GM12875 (cell line): ENCODE measurements around the gene THSD4.
"Not testable (repeated sequence)": the region's sequence is repeated elsewhere in the genome, so short reads cannot be mapped to it uniquely, and the experiment has no call there.

Experiments used
- H3K4me3 ChIP-seq: one replicate; pipeline ENCODE4 v1.5.1; 2011; ENCODE audit warnings: low read depth, low read length, control low read depth
- CTCF ChIP-seq: IDR thresholded peaks from 2 replicates; pipeline ENCODE4 v1.5.1; 2011; ENCODE audit warnings: low read depth, mild to moderate bottlenecking, control low read depth, inconsistent platforms, low read length, moderate library complexity, borderline replicate concordance; ENCODE audit not compliant: insufficient read depth

Gene THSD4

GRCh38 chr15:71391421-71392088, 276.3 kb downstream of the THSD4 start:
- no peak for TF ChIP-seq CTCF
- H3K4me3 ChIP-seq, result no peak overlapping the region

GRCh38 chr15:71392861-71393283, 277.6 kb downstream of the THSD4 start:
- H3K4me3 ChIP-seq, result no peak overlapping the region
- TF ChIP-seq CTCF, result no peak

GRCh38 chr15:71393383-71393782, 278.1 kb downstream of the THSD4 start:
- no peak for TF ChIP-seq CTCF
- H3K4me3 ChIP-seq, result no peak overlapping the region

- no peak for TF ChIP-seq CTCF
- no peak overlapping the region for H3K4me3 ChIP-seq
These were observed 281.4 kb downstream of the THSD4 start for GRCh38 chr15:71396536-71397125.

GRCh38 chr15:71397377-71397776, 282.1 kb downstream of the THSD4 start:
- H3K4me3 ChIP-seq, result no peak overlapping the region
- no peak for TF ChIP-seq CTCF

- no peak overlapping the region for H3K4me3 ChIP-seq
- TF ChIP-seq CTCF, result no peak
These were observed 285.0 kb downstream of the THSD4 start for GRCh38 chr15:71400294-71400693.

- not testable (repeated sequence) for H3K4me3 ChIP-seq
These were observed 286.5 kb downstream of the THSD4 start for GRCh38 chr15:71401728-71402127.

GRCh38 chr15:71409541-71409940, 294.3 kb downstream of the THSD4 start:
- no peak overlapping the region for H3K4me3 ChIP-seq
- no peak for TF ChIP-seq CTCF
